Measurements from ENCODE around the gene PLCB4. TPM values are rescaled to one million over a fixed set of nuclear protein-coding genes. Genes with fewer than 3 reads are reported as not detected.

The PLCB4 gene
- total RNA-seq, 1 experiment from 2014 or later = 10.1 TPM

DNA sequence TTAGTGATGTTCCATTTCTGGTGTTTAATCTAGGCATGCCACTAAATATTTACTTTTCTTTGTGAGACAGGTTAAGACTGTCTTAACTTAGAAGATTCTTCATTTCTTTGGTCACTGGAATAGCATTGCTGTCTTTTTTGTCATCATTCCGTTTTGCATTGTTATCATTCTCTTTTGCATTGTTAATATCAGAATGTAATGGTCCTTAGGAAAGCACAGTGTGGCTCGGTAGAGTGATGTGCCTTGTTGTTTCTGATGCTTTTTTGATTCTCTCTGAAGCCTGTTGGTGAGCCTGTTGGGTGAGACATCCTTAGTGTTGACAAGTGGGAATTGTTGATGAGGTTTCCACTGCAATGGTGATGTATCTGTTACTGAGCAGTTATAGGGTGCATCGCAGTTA, 23.2 kb downstream of the PLCB4 start:
- Histone ChIP-seq H3K27me3 (ENCODE audit: insufficient read depth, low read length) (no peaks in the 10 kb centered on the region), H3K79me1 (ENCODE audit: insufficient read depth, low read depth, low read length, poor library complexity, severe bottlenecking) (no peaks in the 10 kb centered on the region), H4K20me1 (ENCODE audit: control insufficient read depth, insufficient read depth, insufficient read length) (no peaks in the 10 kb centered on the region), H2BK5ac (ENCODE audit: insufficient read length, low read length) (no peak overlapping the region), H4K5ac (ENCODE audit: insufficient read length, low read depth, low read length) (no peak overlapping the region), H2BK20ac (ENCODE audit: low read depth, low read length, poor library complexity, severe bottlenecking) (no peak overlapping the region), H3K4ac (ENCODE audit: low read depth, low read length) (no peak overlapping the region), H3K79me2 (ENCODE audit: insufficient read depth, low read length) (no peaks in the 10 kb centered on the region), H3K56ac (ENCODE audit: insufficient read length, low read depth, low read length) (no peak overlapping the region), H2BK12ac (ENCODE audit: insufficient read length, low read depth, low read length) (no peak overlapping the region), H3K14ac (ENCODE audit: insufficient read depth, low read length) (no peak overlapping the region), H3K27ac (ENCODE audit: insufficient read length, low read depth, low read length) (no peak overlapping the region), H2BK15ac (ENCODE audit: low read depth, low read length) (no peak overlapping the region), H3K9ac (ENCODE audit: extremely low read depth, insufficient read length, low read length) (no peak overlapping the region), H3K23me2 (ENCODE audit: insufficient read length, low read depth, low read length, poor library complexity, severe bottlenecking) (no peaks in the 10 kb centered on the region), H4K91ac (ENCODE audit: insufficient read length, low read depth, low read length) (no peak overlapping the region), H2AK5ac (ENCODE audit: insufficient read length, low read length) (no peak overlapping the region), H3T11ph (ENCODE audit: low read length) (no peak overlapping the region), H4K8ac (replicated peaks; ENCODE audit: insufficient read length, low read depth, low read length) (no peak overlapping the region), H3K23ac (ENCODE audit: insufficient read length, low read depth, low read length) (no peak overlapping the region), H3K4me2 (ENCODE audit: insufficient read depth, insufficient read length, low read length) (no peak overlapping the region), H3K18ac (ENCODE audit: insufficient read length, low read depth, low read length) (no peak overlapping the region), H2BK120ac (ENCODE audit: low read depth, low read length, poor library complexity, severe bottlenecking) (no peak overlapping the region), H2AFZ (ENCODE audit: low read length) (no peak overlapping the region), H3K4me1 (ENCODE audit: insufficient read depth, low read length) (no peaks in the 10 kb centered on the region), H3K9me3 (ENCODE audit: control insufficient read depth, low read depth, low read length) (no peaks in the 10 kb centered on the region)
- peak overlapping the region in 1 of 3 experiments; percentile 3; a peak in 1 of 7 replicates for H3K27ac Mint-ChIP-seq
- H3K4me3 Mint-ChIP-seq = no peak overlapping the region
- TF ChIP-seq, protein P1, sequence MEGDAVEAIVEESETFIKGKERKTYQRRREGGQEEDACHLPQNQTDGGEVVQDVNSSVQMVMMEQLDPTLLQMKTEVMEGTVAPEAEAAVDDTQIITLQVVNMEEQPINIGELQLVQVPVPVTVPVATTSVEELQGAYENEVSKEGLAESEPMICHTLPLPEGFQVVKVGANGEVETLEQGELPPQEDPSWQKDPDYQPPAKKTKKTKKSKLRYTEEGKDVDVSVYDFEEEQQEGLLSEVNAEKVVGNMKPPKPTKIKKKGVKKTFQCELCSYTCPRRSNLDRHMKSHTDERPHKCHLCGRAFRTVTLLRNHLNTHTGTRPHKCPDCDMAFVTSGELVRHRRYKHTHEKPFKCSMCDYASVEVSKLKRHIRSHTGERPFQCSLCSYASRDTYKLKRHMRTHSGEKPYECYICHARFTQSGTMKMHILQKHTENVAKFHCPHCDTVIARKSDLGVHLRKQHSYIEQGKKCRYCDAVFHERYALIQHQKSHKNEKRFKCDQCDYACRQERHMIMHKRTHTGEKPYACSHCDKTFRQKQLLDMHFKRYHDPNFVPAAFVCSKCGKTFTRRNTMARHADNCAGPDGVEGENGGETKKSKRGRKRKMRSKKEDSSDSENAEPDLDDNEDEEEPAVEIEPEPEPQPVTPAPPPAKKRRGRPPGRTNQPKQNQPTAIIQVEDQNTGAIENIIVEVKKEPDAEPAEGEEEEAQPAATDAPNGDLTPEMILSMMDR (conservative IDR thresholded peaks at IDR 0.05) = no peak
- H3K27me3 Mint-ChIP-seq (ENCODE audit: low read depth) = no peaks in the 10 kb centered on the region
- no peaks in the 10 kb centered on the region for H3K36me3 Mint-ChIP-seq (ENCODE audit: insufficient read depth in 1 of 3, low read depth in 3 of 3)
- WGBS (ENCODE audit: extremely low coverage, insufficient read length, low lambda C conversion rate) = no CpG with 5 or more reads among the region's 3 CpGs
- no peak for DNase-seq
- no peaks in the 10 kb centered on the region for H3K9me3 Mint-ChIP-seq
- peaks cover 13 to 15% of the 10 kb centered on the region in 2 experiments for H3K4me1 Mint-ChIP-seq
